GM23248 (cell line): Measurements from ENCODE around the gene PRR23E. TPM values are rescaled to one million over a fixed set of nuclear protein-coding genes. Genes with fewer than 3 reads are reported as not detected.

ENCODE experiments used
- DNase-seq: peaks from one replicate; pipeline ENCODE4 v3.0.0-alpha.2; 2015
- H2AFZ ChIP-seq: fragments of 200-600 bp; sonication (generic); 2 replicates; pipeline ENCODE4 v1.6.1; 2016; ENCODE audit warnings: antibody characterized with exemption
- H3F3A ChIP-seq: fragments of 200-600 bp; sonication (generic); 2 replicates; pipeline ENCODE4 v1.6.1; 2016; ENCODE audit warnings: mild to moderate bottlenecking, antibody characterized with exemption, mixed run types; ENCODE audit not compliant: insufficient read depth
- H3K27ac ChIP-seq: fragments of 200-600 bp; sonication (generic); 2 replicates; pipeline ENCODE4 v1.5.1; 2016; ENCODE audit warnings: mild to moderate bottlenecking
- H3K27me3 ChIP-seq: fragments of 200-600 bp; sonication (generic); replicated peaks from 2 replicates; pipeline ENCODE4 v1.6.1; 2016; ENCODE audit warnings: mild to moderate bottlenecking; ENCODE audit not compliant: insufficient read depth
- H3K36me3 ChIP-seq: fragments of 200-600 bp; sonication (generic); 2 replicates; pipeline ENCODE4 v1.6.1; 2016; ENCODE audit warnings: low read depth, mild to moderate bottlenecking
- H3K4me1 ChIP-seq: fragments of 200-600 bp; sonication (generic); 2 replicates; pipeline ENCODE4 v1.6.1; 2016; ENCODE audit warnings: mild to moderate bottlenecking; ENCODE audit not compliant: insufficient read depth
- H3K4me2 ChIP-seq: fragments of 200-600 bp; sonication (generic); one replicate; pipeline ENCODE4 v1.6.1; 2016; ENCODE audit warnings: mild to moderate bottlenecking; ENCODE audit not compliant: unreplicated experiment
- H3K4me3 ChIP-seq: fragments of 200-600 bp; sonication (generic); 2 replicates; pipeline ENCODE4 v1.5.1; 2016; ENCODE audit warnings: mild to moderate bottlenecking
- H3K79me2 ChIP-seq: fragments of 200-600 bp; sonication (generic); 2 replicates; pipeline ENCODE4 v1.6.1; 2016; ENCODE audit warnings: mild to moderate bottlenecking; ENCODE audit not compliant: insufficient read depth
- H3K9ac ChIP-seq: fragments of 200-600 bp; sonication (generic); 2 replicates; pipeline ENCODE4 v1.6.1; 2016; ENCODE audit warnings: mild to moderate bottlenecking
- H3K9me2 ChIP-seq: fragments of 200-600 bp; sonication (generic); 2 replicates; pipeline ENCODE4 v1.6.1; 2016; ENCODE audit warnings: mixed run types, mild to moderate bottlenecking, moderate library complexity; ENCODE audit not compliant: insufficient read depth
- H3K9me3 ChIP-seq: fragments of 200-600 bp; sonication (generic); one replicate; pipeline ENCODE4 v1.6.1; 2017; ENCODE audit warnings: low read depth
- H4K20me1 ChIP-seq: fragments of 200-600 bp; sonication (generic); 2 replicates; pipeline ENCODE4 v1.6.0; 2016; ENCODE audit not compliant: insufficient read depth
- EZH2 ChIP-seq: fragments of 200-600 bp; sonication (generic); IDR thresholded peaks from 2 replicates; pipeline ENCODE4 v1.6.1; 2018; ENCODE audit warnings: antibody characterized with exemption, mild to moderate bottlenecking; ENCODE audit not compliant: insufficient read depth, poor library complexity, severe bottlenecking
- EZH2phosphoT487 ChIP-seq: fragments of 200-600 bp; sonication (generic); IDR thresholded peaks from 2 replicates; pipeline ENCODE4 v1.6.1; 2018; ENCODE audit warnings: antibody characterized with exemption, moderate library complexity, mild to moderate bottlenecking, low read depth; ENCODE audit not compliant: insufficient read depth
- WGBS, 2 experiments: methylation state at CpG; one replicate each; pipeline ENCODE4 v1.1.6; 2015 to 2017; ENCODE audit warnings: low lambda C conversion rate in 2 of 2, low coverage in 1 of 2; ENCODE audit errors: missing lambda C conversion rate in 2 of 2; 5-methylcytosine and 5-hydroxymethylcytosine counted together
- in situ Hi-C: fragments of 300-500 bp; cut with MboI; formaldehyde crosslinking; loops from 2 replicates; pipeline ENCODE4 v1.15.0; 2020
- polyA plus RNA-seq: library from polyadenylated mRNA; unstranded; fragments of >200 nt; fragmentation: Nextera tagmentation; extraction: Ambion mirVana; gene quantifications from 2 replicates; pipeline ENCODE4 v1.2.1, GENCODE V29; 2016
- total RNA-seq: library from RNA; depleted of rRNA; stranded (reverse); fragments of >200 nt; shearing (Covaris generic); gene quantifications from 2 replicates; pipeline ENCODE4 v1.2.3, GENCODE V29; 2014

Gene PRR23E
- total and polyA plus RNA-seq, 2 experiments from 2014 or later: not detected

DNA sequence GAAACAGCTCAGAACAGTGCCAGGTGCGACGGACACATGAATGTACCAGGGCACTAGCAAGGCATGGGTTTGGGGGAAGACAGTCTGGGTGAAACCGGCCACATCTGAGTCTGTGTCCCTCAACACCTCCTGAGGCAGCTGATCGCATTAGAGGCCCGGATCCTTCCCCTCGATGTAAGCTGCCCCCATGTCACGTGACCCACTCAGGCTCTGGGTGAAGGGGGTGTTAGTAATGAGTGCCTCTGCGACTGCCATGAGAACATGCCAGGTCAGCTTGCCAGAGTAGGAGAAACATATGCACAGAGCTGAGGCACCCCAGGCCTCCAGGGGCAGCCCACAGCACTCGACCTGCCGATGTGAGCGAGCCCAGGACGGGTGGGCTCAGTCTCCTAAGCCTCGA, 29.7 kb downstream of the PRR23E start:
- DNase-seq: no peak
- Histone ChIP-seq H3K4me1 (peaks cover 10% of the 10 kb centered on the region), H3K27me3 (no peaks in the 10 kb centered on the region), H2AFZ (no peak overlapping the region), H3K4me2 (no peak overlapping the region), H3K9ac (no peak overlapping the region), H3K9me2 (no peaks in the 10 kb centered on the region), H3K27ac (no peak overlapping the region), H4K20me1 (no peaks in the 10 kb centered on the region), H3K4me3 (no peak overlapping the region), H3K79me2 (no peaks in the 10 kb centered on the region), H3F3A (peaks cover 10% of the 10 kb centered on the region), H3K9me3 (no peaks in the 10 kb centered on the region), H3K36me3 (no peaks in the 10 kb centered on the region)
- in situ Hi-C loops: no loop called here
- 65 to 66% methylated on average over 13 of the region's 13 CpGs for WGBS, 2 experiments
- no peak for TF ChIP-seq EZH2
- no peak for TF ChIP-seq EZH2phosphoT487

DNA sequence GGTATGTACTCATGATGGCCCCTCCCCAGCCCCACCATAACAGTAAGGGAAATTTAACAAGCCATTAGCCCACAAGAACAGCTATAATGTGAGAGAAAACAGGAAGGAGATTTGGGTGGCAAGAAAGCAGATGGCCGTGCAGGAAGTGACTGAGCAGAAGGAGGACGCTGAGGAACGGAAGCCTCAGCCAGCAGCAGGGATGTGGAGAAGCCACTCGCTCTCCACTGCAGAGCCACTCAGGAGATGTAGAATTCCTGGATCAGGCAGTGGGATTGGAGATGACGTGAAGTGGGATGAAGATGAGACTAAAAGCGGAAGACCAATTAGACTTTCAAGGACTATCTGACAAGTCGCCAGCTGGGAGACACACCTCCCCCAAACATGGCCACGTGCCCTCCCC, 31.2 kb downstream of the PRR23E start:
- peaks cover 5% of the 10 kb centered on the region; the same call in 1 of the 2 replicates for H3F3A ChIP-seq
- H3K4me2 ChIP-seq: no peak overlapping the region
- 37 to 47% methylated on average over 8 of the region's 8 CpGs for WGBS, 2 experiments
- TF ChIP-seq EZH2phosphoT487 (no peak), EZH2 (no peak)
- H3K9me2 ChIP-seq: no peaks in the 10 kb centered on the region
- H3K27ac ChIP-seq: no peak overlapping the region
- no peaks in the 10 kb centered on the region for H3K36me3 ChIP-seq
- H4K20me1 ChIP-seq: no peaks in the 10 kb centered on the region
- H3K9me3 ChIP-seq: no peaks in the 10 kb centered on the region
- H3K79me2 ChIP-seq: no peaks in the 10 kb centered on the region
- no peak for DNase-seq
- in situ Hi-C loops: no loop called here
- no peaks in the 10 kb centered on the region for H3K27me3 ChIP-seq
- H3K4me1 ChIP-seq: peaks cover 5% of the 10 kb centered on the region; the same call in 1 of the 2 replicates
- H3K9ac ChIP-seq: no peak overlapping the region
- H2AFZ ChIP-seq: peak overlapping the region; percentile 61
- H3K4me3 ChIP-seq: no peak overlapping the region

DNA sequence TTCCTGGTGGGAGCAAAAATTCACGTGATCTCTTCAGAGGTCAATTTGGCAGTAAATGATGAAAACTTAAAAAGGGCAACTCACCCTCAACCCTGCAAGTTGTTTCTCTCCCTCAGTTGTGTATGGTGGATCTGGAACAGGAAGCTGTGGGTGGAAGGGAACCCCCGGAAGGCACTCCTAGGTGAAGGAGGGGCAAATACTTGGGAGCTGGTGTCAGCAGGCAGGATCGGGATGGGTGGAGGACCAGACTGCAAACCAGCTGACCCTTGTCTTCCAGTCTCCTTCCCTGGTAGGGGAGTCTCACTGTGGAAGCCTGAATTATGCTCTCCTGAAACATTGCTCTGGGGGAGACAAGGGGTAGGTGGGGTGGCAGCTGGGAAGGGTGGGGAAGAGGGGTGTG, 33.5 kb downstream of the PRR23E start:
- Histone ChIP-seq H3K4me3 (peak overlapping the region; percentile 60), H4K20me1 (no peaks in the 10 kb centered on the region), H3K27me3 (no peaks in the 10 kb centered on the region), H3K79me2 (no peaks in the 10 kb centered on the region), H3K4me2 (peak overlapping the region; percentile 60), H2AFZ (peak overlapping the region; percentile 70), H3K27ac (no peak overlapping the region), H3K9me3 (no peaks in the 10 kb centered on the region), H3K36me3 (no peaks in the 10 kb centered on the region), H3F3A (peaks cover 5% of the 10 kb centered on the region; the same call in 1 of the 2 replicates), H3K9me2 (no peaks in the 10 kb centered on the region), H3K9ac (peak overlapping the region; percentile 47), H3K4me1 (peaks cover 5% of the 10 kb centered on the region; the same call in 1 of the 2 replicates)
- TF ChIP-seq EZH2phosphoT487 (no peak), EZH2 (no peak)
- 14 to 16% methylated on average over 3 of the region's 3 CpGs for WGBS, 2 experiments
- in situ Hi-C loops: no loop called here
- DNase-seq: peak; percentile 65

DNA sequence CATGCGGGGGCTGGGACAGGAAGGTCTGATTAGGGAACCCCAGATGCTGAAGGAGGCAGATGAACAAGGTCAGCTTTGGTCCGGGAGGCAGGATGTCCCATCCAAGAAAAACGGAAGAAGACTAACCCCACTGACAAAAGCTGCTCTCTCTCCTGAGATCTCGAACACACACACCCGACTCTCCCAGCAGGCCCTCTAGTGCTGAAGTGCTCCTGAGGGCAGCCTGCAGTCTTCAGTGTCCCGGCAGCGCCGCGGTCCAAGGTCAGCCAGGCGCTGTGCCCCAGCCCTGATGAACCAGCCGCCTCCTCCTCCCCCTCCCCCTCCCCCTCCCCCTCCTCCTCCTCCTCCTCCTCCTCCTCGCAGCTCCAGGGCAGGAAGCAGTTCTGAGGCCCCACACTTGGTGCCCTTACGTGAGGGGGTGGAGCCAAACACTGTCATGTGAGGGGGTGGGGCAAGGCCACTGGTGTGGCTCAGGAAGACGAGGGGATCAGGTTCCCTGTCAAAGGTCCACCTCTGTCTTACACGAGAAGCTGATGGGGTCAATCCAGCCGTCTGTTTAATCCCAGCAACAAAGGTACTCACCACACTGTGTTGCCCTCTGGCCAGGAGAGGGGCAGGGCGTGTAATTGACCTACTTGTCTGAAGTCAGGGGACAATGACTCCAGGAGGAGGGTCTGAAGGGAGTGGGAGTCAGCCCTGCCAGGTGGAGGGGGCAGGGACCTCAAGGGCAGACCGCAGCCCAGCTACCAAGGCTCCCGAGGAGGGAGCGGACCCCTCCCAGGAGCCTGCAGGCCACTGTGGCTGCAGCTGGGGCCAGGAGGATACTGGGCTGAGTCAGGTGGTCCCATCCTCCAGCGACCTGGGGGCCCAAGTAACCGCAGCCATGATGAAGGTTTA, 34.3 kb downstream of the PRR23E start:
- no peaks in the 10 kb centered on the region for H3K27me3 ChIP-seq
- peak overlapping the region; percentile 60 for H3K4me2 ChIP-seq
- no peaks in the 10 kb centered on the region for H4K20me1 ChIP-seq
- H3K4me3 ChIP-seq: peak overlapping the region; percentile 60
- H3K36me3 ChIP-seq: no peaks in the 10 kb centered on the region
- peak overlapping the region; percentile 70 for H2AFZ ChIP-seq
- H3K27ac ChIP-seq: no peak overlapping the region
- H3K4me1 ChIP-seq: peaks cover 5% of the 10 kb centered on the region; the same call in 1 of the 2 replicates
- DNase-seq: peak; percentile 54
- TF ChIP-seq EZH2phosphoT487 (no peak), EZH2 (no peak)
- H3K9me2 ChIP-seq: no peaks in the 10 kb centered on the region
- H3K9ac ChIP-seq: peak overlapping the region; percentile 47
- 20 to 29% methylated on average over 9 to 22 of the region's 22 CpGs for WGBS, 2 experiments
- H3F3A ChIP-seq: peaks cover 5% of the 10 kb centered on the region; the same call in 1 of the 2 replicates
- no peaks in the 10 kb centered on the region for H3K9me3 ChIP-seq
- in situ Hi-C loops: no loop called here
- H3K79me2 ChIP-seq: no peaks in the 10 kb centered on the region
